Inferior parietal cortex (tissue), 1 donor: Measurements from ENCODE around the gene CAPN8.

Source experiments
- DNase-seq: peaks from one replicate; pipeline ENCODE4 v3.0.0-alpha.2; 2016; ENCODE audit errors: extremely low spot score

The CAPN8 gene

GRCh38 chr1:223617323-223618070 lies 48.0 kb downstream of the CAPN8 start:
- no peak for DNase-seq

DNA sequence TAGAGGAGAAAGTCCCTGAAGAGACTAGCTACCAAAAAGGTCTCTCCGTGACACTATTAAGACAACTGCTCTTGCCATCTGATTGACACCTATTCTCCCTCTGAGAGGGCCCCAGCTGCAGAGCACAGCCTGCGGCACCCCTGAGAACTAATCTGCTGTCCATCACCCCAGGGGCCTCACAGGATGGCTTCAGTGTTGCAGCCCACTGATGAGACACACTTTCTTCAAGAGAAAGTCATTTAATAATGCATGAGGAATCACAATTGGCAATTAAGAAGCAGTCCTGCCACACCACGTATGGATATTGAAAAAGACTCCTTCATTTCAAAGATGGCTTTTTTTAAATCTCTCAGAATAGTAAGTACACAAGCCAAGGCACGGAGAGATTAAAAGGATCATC lies 48.9 kb downstream of the CAPN8 start:
- DNase-seq = no peak

DNA sequence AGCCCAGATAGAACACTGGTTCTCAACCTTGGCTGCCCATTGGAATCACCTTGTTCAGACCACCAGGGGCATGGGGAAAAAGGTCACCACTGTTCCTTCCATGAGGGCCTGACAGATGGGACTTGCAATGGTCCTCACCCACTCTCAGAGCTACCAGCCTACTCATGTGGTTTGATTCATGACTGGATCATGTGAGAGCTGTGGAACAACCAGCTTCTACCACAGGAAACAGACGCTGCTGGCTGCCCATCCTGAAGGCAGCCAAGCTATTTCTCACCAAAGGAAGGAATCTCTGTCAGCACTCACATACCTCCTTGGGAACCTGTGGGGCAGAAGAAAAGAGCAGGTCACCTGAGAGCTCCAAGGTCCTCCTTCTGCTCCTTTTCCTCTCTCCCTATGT lies 53.6 kb downstream of the CAPN8 start:
- DNase-seq = no peak

- DNase-seq = no peak
Measured at GRCh38 chr1:223609977-223610376, 55.5 kb downstream of the CAPN8 start.

GRCh38 chr1:223609066-223609465 lies 56.4 kb downstream of the CAPN8 start:
- DNase-seq = no peak

DNA sequence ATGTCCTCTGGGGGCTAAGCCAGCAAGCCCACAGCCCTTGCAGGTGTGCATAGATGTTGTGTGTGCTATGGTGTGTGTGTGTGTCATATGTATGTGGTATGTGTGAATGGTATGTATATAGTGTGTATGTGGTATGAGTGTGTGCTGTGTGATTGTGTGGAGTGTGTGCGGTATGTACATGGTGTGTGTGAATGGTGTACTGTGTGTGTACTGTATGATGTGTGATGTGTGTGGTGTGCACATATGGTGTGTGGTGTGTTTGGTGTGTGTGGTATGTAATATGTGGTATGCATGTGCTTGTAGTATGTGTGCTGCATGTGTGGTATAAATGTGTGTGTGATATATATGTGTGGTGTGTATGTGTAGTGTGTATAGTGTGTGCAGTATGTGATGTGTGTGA lies 107.0 kb downstream of the CAPN8 start:
- DNase-seq = no peak

DNA sequence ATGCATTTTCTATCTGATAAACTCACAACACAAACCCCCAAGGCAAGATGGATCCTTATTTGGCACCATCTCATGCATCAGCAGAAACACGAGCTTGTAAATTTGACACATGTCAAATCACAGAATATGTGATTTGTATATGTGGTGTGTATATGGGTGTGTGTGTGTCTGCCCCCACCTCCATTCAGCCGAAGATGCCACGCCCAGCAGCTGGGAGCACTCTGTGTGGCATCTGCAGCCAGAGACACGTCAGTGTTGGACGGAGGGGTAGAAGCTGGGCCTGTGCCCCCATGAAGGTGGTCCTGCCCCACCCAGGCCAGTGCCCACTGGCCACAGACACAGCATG lies 108.4 kb downstream of the CAPN8 start:
- DNase-seq = no peak

GRCh38 chr1:223556414-223557129 lies 108.9 kb downstream of the CAPN8 start:
- no peak for DNase-seq

DNA sequence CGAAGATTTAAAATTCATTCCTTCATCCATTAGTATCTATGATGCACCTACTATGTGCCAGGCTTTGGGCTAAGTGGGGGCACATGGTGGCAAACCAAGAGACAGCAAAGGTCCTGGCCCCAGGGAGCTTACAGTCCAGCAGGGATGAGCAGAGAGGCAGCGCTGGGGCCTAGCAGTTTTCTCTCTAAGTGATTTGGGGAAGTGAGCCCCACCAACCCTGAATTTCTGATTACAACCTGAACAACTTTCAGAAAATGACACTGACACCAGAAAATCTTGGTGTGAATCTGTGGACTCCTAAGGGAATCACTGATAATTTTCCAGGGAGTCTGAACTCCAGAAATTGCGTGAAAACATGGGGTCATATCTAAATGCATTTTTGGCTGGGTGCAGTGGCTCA lies 111.5 kb downstream of the CAPN8 start:
- DNase-seq = no peak

DNA sequence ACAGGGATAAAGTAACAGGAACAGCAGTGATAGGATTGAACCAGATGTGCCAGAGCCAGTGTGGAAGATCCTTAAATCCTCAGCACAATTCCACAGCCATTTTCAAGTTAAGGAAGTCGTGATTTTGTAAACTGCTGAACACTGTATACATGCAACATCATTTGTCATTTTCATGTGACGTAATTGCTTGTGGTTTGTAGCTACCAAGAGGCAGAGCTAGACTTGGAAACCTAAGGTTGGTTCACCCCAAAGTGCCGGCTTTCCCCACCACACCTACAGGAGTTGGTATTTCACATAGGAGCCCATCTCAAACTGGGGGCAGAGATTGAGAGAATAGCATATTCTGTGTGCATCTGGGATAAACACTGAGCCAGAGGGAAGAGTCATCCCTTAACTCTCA lies 113.9 kb downstream of the CAPN8 start:
- DNase-seq = no peak

DNA sequence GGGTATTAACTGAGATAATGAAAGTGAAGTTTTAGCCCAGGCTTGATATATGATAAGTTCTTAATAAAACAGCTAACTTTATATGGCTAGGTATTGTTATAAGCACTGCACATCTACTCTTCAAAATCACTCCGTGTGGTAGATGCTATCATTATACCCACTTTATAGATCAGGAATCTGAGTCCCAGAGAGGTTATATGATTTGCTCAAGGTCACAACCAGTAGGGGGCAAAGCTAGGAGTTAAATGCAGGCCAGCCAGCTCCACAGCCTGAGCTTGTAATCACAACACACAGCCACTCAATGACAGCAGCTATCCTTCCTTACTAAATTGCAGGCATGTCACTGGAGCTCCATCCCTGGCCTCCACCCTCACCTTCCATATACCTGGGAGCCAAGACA lies 115.8 kb downstream of the CAPN8 start:
- DNase-seq = no peak

DNA sequence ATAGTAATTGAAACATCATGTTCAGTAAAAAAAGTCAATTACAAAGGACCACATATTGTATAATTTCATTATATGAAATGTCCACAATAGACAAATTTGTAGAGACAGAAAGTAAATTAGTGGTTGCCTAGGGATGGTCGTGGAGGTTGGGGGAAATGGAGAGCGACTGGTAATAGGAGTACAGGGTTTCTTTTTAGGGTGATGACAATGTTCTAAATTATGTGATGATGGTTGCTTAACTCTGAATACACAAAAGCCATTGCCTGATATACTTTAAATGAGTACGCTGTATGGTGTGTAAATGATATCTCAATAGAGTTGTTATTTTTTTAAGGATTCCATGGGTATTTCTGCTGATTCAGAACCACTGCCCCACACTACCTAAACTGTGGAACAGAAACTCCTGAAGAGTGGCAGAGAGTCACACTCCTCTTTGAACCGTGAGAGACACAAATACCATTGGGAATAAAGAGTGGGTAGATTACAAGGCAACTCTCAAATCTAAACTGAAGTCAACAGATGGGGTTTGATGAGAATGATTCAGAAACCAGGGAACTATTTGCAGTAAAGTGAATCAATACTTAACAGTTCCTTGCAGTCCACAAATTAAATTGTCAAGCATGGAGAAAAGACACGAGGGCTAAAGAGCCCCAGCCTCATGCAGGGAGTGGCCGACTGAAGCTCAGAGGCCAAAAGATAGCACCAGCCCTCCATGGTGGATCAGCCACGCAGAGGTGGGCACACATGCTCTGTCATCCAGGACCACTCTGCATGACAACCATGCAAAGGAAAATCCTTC lies 118.0 kb downstream of the CAPN8 start:
- no peak for DNase-seq

DNA sequence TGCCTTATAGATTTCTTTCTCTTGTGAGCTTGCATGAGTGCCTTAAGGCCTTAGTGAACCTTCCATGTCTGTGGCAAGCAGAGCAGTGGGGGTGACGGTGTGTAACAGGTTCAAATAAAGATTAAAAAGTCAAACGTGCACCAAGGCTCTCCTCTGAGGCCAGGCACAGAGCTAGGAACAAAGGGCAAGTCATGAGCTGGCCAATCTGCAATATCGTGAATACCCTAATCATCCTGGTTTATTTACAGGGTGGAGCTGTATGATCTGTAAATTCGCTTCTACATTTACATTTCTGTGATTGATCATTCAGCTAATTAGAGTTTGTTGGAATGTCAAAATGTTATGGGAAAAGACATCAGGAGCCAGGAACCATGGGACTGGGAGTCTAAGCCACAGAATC lies 120.2 kb downstream of the CAPN8 start:
- no peak for DNase-seq

DNA sequence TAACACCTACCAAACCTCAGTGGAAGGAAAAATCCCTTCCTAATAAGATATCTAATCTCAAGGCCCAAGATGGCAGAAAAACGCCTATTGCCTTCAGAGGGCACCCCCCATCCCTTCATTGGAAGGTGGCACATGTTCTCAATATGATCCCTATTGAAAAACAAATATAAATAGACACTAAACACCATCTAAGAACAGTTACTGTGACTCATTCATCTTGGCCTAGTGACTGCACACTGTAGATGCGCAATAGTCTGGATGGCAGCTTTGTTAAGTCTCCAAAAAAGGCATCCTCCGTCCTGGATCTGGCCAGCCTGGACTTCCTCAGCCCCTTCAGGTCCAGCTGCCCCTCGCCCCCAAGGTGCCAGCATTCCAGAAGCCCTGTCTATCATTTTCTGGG lies 121.9 kb downstream of the CAPN8 start:
- DNase-seq = no peak

- DNase-seq = no peak
Measured at GRCh38 chr1:223542831-223543230, 122.7 kb downstream of the CAPN8 start.

DNA sequence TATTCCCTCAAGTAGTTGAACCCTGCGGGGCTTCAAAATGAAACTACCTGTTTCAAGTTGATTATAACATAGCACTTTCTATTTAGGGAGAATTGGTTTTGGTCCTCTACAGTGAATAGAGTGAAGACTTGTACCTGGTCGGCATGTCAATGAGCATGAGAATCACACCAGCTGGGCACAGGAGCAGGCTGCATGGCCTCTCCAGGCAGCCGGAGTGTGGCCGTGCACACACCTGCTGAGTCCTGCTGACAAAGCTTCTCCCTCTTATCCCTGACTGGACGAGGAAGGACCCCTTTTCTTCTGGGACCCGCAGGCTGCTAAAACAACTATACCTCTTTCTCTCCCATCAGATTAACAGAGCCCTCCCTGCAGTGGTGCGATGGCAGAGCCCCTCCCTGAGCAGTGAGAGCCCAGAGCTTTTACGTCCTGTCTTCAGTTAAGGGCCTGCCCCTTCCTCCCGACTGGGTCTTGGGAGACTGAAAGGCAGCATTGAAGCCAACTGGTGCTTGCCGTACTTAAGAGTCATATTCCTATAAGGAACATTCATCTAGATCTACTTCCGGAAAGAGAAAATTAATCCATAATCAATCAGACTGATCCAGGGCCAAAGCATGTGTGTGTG lies 124.9 kb downstream of the CAPN8 start:
- DNase-seq = no peak

DNA sequence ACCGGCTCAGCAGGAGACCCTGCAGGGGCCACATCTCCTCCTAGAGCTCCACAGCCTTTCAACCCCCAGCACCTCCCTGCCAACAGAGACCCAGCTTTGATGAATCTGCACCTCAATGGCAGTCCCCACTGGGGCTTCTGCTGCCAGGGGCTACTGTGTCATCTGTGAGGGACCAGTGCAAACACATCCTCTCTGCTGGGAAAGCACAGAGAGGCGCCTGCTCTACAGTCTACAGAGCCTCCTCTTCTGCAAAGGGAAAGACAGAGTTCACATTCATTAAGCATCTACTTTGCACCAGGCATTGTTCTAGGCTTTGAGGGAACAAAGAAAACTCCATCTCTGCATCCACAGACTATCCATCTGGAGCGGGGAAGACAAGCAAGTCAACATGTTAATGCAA lies 125.8 kb downstream of the CAPN8 start:
- no peak for DNase-seq

GRCh38 chr1:223538981-223539380 lies 126.5 kb downstream of the CAPN8 start:
- DNase-seq = no peak

DNA sequence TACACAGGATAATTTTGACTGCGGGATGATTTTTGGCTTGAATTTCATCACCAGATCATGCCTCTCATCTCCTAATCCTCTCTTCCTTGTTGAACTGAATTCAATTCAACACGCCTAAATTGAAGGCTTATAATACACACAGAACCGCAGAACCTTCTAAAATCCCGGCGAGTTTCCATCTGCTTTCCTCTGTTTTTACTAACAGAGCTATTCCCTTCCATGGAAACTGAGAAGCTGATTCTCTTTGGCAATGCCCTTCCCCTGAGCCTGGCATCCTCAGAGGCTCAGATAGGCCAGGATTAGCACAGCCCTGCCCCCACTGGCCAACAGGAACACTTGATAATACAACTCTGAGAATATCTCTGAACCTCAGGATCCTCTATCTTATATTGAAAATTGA lies 130.2 kb downstream of the CAPN8 start:
- no peak for DNase-seq

DNA sequence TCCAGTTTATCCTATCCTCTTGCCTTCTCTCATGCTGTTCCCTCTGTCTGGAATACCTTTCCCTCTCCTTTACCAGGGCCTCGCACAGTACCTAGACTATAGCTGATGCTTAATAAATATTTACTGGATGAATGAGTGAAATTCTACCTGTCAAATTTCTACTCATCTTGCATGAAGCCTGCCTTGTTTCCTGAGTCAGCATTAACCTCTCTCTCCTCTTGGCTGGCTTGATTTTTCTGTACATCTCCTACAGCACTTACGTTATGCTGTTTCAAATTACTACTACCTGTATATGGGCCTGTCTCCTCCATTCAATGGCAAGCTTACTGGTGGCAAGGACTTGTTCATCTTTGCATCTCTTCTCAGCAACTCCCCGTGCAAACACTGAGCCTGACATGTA lies 130.8 kb downstream of the CAPN8 start:
- no peak for DNase-seq

DNA sequence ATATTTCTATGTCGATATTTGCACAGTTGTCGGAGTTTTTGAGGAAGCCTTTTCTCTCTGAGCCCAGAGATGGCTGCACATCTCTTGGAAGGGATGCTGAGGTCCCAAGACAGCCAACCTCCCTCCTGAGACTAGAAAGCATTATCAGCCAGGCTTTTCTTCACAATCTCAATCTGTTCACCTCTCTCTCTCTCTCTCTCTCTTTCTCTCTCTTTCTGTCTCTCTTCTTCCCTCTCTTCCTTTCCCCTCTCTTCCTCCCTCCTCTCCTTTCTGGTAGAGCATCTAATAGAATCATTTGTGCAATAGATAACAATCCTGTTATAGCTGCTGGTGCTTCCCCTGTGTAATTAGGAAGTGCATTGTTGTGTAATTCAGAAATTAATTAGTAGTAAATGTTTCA lies 131.8 kb downstream of the CAPN8 start:
- no peak for DNase-seq

- peak; percentile 66 for DNase-seq
Measured at GRCh38 chr1:223531742-223532341, 133.7 kb downstream of the CAPN8 start.
